Stomach smooth muscle (tissue), 2 donors: ENCODE results near the gene AKAP17A.
"Not testable (repeated sequence)": the region's sequence is repeated elsewhere in the genome, so short reads cannot be mapped to it uniquely, and the experiment has no call there.

Source experiments
- H3K27ac ChIP-seq: one replicate; pipeline ENCODE4 v1.7.0; 2013; ENCODE audit warnings: mild to moderate bottlenecking, low read length, inconsistent platforms
- H3K27me3 ChIP-seq, 2 donors: one replicate each; pipeline ENCODE4 v1.7.0; 2013; ENCODE audit warnings: low read length in 2 of 2; ENCODE audit not compliant: insufficient read depth in 2 of 2, control insufficient read depth in 1 of 2
- H3K36me3 ChIP-seq, 2 donors: one replicate each; pipeline ENCODE4 v1.7.0; 2013; ENCODE audit warnings: low read length in 2 of 2; ENCODE audit not compliant: control insufficient read depth in 2 of 2, insufficient read depth in 2 of 2
- H3K4me1 ChIP-seq: one replicate; pipeline ENCODE4 v1.7.0; 2013; ENCODE audit warnings: low read length; ENCODE audit not compliant: control insufficient read depth, insufficient read depth
- H3K4me3 ChIP-seq, 2 donors: one replicate each; pipeline ENCODE4 v1.7.0; 2013; ENCODE audit warnings: low read length in 2 of 2
- H3K9ac ChIP-seq, 2 donors: one replicate each; pipeline ENCODE4 v1.7.0; 2013; ENCODE audit warnings: low read length in 2 of 2, mild to moderate bottlenecking in 1 of 2
- H3K9me3 ChIP-seq, 2 donors: one replicate each; pipeline ENCODE4 v1.7.0; 2013; ENCODE audit warnings: low read length in 2 of 2; ENCODE audit not compliant: control insufficient read depth in 2 of 2
- donor health status: healthy.
- donor health status: Pancreatic carcinoma.

Gene AKAP17A

GRCh38 chrX:1610736-1611135, 19.3 kb downstream of the AKAP17A start:
- H3K36me3 ChIP-seq: no peaks in the 10 kb centered on the region
- no peaks in the 10 kb centered on the region for H3K27me3 ChIP-seq
- H3K9ac ChIP-seq: no peak overlapping the region
- no peaks in the 10 kb centered on the region for H3K4me1 ChIP-seq
- H3K27ac ChIP-seq: no peak overlapping the region
- no peaks in the 10 kb centered on the region for H3K9me3 ChIP-seq
- H3K4me3 ChIP-seq: no peak overlapping the region

- H3K9ac ChIP-seq: no peak overlapping the region
- H3K27me3 ChIP-seq: no peaks in the 10 kb centered on the region
- no peaks in the 10 kb centered on the region for H3K4me1 ChIP-seq
- no peak overlapping the region for H3K4me3 ChIP-seq
- no peaks in the 10 kb centered on the region for H3K36me3 ChIP-seq
- H3K27ac ChIP-seq: no peak overlapping the region
- H3K9me3 ChIP-seq: no peaks in the 10 kb centered on the region
These were observed 21.4 kb downstream of the AKAP17A start for GRCh38 chrX:1612641-1613286.

GRCh38 chrX:1614927-1615326, 23.5 kb downstream of the AKAP17A start, which contains the start of gene ASMT:
ASMT (plus strand) TSS chrX:1615059; CDS start chrX:1615200, 141 bp downstream.
- Histone ChIP-seq H3K4me1 (no peaks in the 10 kb centered on the region), H3K27ac (no peak within 1 kb of the TSS), H3K9ac (no peak within 1 kb of the TSS), H3K27me3 (no peaks in the 10 kb centered on the region), H3K36me3 (no peaks in the 10 kb centered on the region), H3K4me3 (no peak within 1 kb of the TSS), H3K9me3 (no peaks in the 10 kb centered on the region)

GRCh38 chrX:1618689-1619088, 27.3 kb downstream of the AKAP17A start:
- no peak overlapping the region for H3K9ac ChIP-seq
- H3K27me3 ChIP-seq: no peaks in the 10 kb centered on the region
- H3K4me3 ChIP-seq: no peak overlapping the region
- H3K36me3 ChIP-seq: no peaks in the 10 kb centered on the region
- H3K27ac ChIP-seq: no peak overlapping the region
- H3K4me1 ChIP-seq: no peaks in the 10 kb centered on the region
- H3K9me3 ChIP-seq: no peaks in the 10 kb centered on the region

GRCh38 chrX:1623691-1624090, 32.3 kb downstream of the AKAP17A start:
- H3K9ac ChIP-seq: no peak overlapping the region
- no peaks in the 10 kb centered on the region for H3K9me3 ChIP-seq
- H3K4me1 ChIP-seq: no peaks in the 10 kb centered on the region
- no peak overlapping the region for H3K27ac ChIP-seq
- no peaks in the 10 kb centered on the region for H3K27me3 ChIP-seq
- H3K36me3 ChIP-seq: no peaks in the 10 kb centered on the region
- no peak overlapping the region for H3K4me3 ChIP-seq

GRCh38 chrX:1624158-1624860, 32.9 kb downstream of the AKAP17A start:
- not testable (repeated sequence) for H3K27ac ChIP-seq, H3K36me3 ChIP-seq, H3K4me3 ChIP-seq, H3K9ac ChIP-seq, H3K27me3 ChIP-seq, H3K9me3 ChIP-seq, H3K4me1 ChIP-seq

- H3K36me3 ChIP-seq, H3K4me3 ChIP-seq, H3K4me1 ChIP-seq, H3K27me3 ChIP-seq, H3K9me3 ChIP-seq, H3K9ac ChIP-seq, H3K27ac ChIP-seq: not testable (repeated sequence)
These were observed 33.4 kb downstream of the AKAP17A start for GRCh38 chrX:1624861-1625215.

GRCh38 chrX:1629244-1629643, 37.8 kb downstream of the AKAP17A start:
- H3K9me3 ChIP-seq: no peaks in the 10 kb centered on the region
- H3K4me3 ChIP-seq: no peak overlapping the region
- H3K9ac ChIP-seq: no peak overlapping the region
- H3K36me3 ChIP-seq: no peaks in the 10 kb centered on the region
- no peaks in the 10 kb centered on the region for H3K27me3 ChIP-seq
- H3K4me1 ChIP-seq: no peaks in the 10 kb centered on the region
- no peak overlapping the region for H3K27ac ChIP-seq

- no peaks in the 10 kb centered on the region for H3K4me1 ChIP-seq
- H3K27ac ChIP-seq: no peak overlapping the region
- H3K4me3 ChIP-seq: no peak overlapping the region
- H3K27me3 ChIP-seq: peaks cover 0 to 2% of the 10 kb centered on the region in 2 donors
- H3K36me3 ChIP-seq: no peaks in the 10 kb centered on the region
- H3K9ac ChIP-seq: no peak overlapping the region
- H3K9me3 ChIP-seq: peaks cover 4 to 9% of the 10 kb centered on the region in 2 donors
These were observed 54.6 kb downstream of the AKAP17A start for GRCh38 chrX:1646009-1646408.

- Histone ChIP-seq H3K36me3 (no peaks in the 10 kb centered on the region), H3K9me3 (peaks cover 4 to 9% of the 10 kb centered on the region in 2 donors), H3K27ac (no peak overlapping the region), H3K9ac (no peak overlapping the region), H3K27me3 (peaks cover 0 to 2% of the 10 kb centered on the region in 2 donors), H3K4me3 (no peak overlapping the region), H3K4me1 (no peaks in the 10 kb centered on the region)
These were observed 58.2 kb downstream of the AKAP17A start for GRCh38 chrX:1649621-1650020.
